Astrocyte (in vitro differentiated cells and primary cell): ENCODE measurements around the gene LHFPL4.

Experiments
- CTCF ChIP-seq: IDR thresholded peaks from 2 replicates; pipeline ENCODE4 v1.5.1; 2011; ENCODE audit warnings: low read depth, mild to moderate bottlenecking, inconsistent platforms, low read length, moderate library complexity; ENCODE audit not compliant: insufficient read depth
- EZH2 ChIP-seq: IDR thresholded peaks from 2 replicates; pipeline ENCODE4 v1.6.1; 2012; ENCODE audit warnings: mild to moderate bottlenecking, low read length, inconsistent platforms; ENCODE audit not compliant: insufficient read depth

- TF ChIP-seq CTCF = no peak
- no peak for TF ChIP-seq EZH2
These were observed 36.7 kb upstream of the LHFPL4 start for GRCh38 chr3:9590282-9590791.
